ENCODE data around the gene CRHR1.
A peak's percentile ranks its signal among the peaks of the same experiment; 100 is the strongest.
"Not testable (repeated sequence)": the region's sequence is repeated elsewhere in the genome, so short reads cannot be mapped to it uniquely, and the experiment has no call there.

Gene CRHR1

GRCh38 chr17:45784293-45784740, at the start of gene CRHR1:
TSS of gene CRHR1 (plus strand) at chr17:45784320. CDS start at chr17:45784545, 225 bp downstream.
- H3K4me3 ChIP-seq (ENCODE audit: low read depth, low read length), result 0 out of 2 replicates have a peak within 1 kb of the TSS, but pooled peaks have one; percentile 5
- TF ChIP-seq CTCF (IDR thresholded peaks at IDR 0.05; ENCODE audit: low read depth, low read length), result no peak

GRCh38 chr17:45734598-45734997, 49.5 kb upstream of the CRHR1 start:
- TF ChIP-seq CTCF (IDR thresholded peaks at IDR 0.05; ENCODE audit: low read depth, low read length), result no peak
- no peak overlapping the region for H3K4me3 ChIP-seq (ENCODE audit: low read depth, low read length)

- no peak overlapping the region for H3K4me3 ChIP-seq (ENCODE audit: low read depth, low read length)
- TF ChIP-seq CTCF (IDR thresholded peaks at IDR 0.05; ENCODE audit: low read depth, low read length), result no peak
Observed at GRCh38 chr17:45735488-45735887, 48.6 kb upstream of the CRHR1 start.

GRCh38 chr17:45739786-45740185, 44.3 kb upstream of the CRHR1 start:
- H3K4me3 ChIP-seq (ENCODE audit: low read depth, low read length), result no peak overlapping the region
- no peak for TF ChIP-seq CTCF (IDR thresholded peaks at IDR 0.05; ENCODE audit: low read depth, low read length)

- TF ChIP-seq CTCF (IDR thresholded peaks at IDR 0.05; ENCODE audit: low read depth, low read length), result no peak
- no peak overlapping the region for H3K4me3 ChIP-seq (ENCODE audit: low read depth, low read length)
Observed at GRCh38 chr17:45740553-45741330, 43.4 kb upstream of the CRHR1 start.

- no peak for TF ChIP-seq CTCF (IDR thresholded peaks at IDR 0.05; ENCODE audit: low read depth, low read length)
- no peak overlapping the region for H3K4me3 ChIP-seq (ENCODE audit: low read depth, low read length)
Observed at GRCh38 chr17:45742251-45742650, 41.9 kb upstream of the CRHR1 start.

GRCh38 chr17:45743626-45744326, 40.3 kb upstream of the CRHR1 start:
- no peak for TF ChIP-seq CTCF (IDR thresholded peaks at IDR 0.05; ENCODE audit: low read depth, low read length)
- H3K4me3 ChIP-seq (ENCODE audit: low read depth, low read length), result no peak overlapping the region

GRCh38 chr17:45744826-45745225, 39.3 kb upstream of the CRHR1 start:
- H3K4me3 ChIP-seq (ENCODE audit: low read depth, low read length), result not testable (repeated sequence)

Measured in WI38 (cell line).